Hematopoietic multipotent progenitor cell treated with erythropoietin and hydrocortisone succinate and interleukin-3 and kit ligand, for 15 days (in vitro differentiated cells): Measurements from ENCODE around the gene FSTL3.
"Not testable (repeated sequence)": the region's sequence is repeated elsewhere in the genome, so short reads cannot be mapped to it uniquely, and the experiment has no call there.

Experiments
- DNase-seq: peaks from one replicate; pipeline ENCODE4 v3.0.0-alpha.2; 2015; ENCODE audit warnings: low spot score

FSTL3 gene

DNA sequence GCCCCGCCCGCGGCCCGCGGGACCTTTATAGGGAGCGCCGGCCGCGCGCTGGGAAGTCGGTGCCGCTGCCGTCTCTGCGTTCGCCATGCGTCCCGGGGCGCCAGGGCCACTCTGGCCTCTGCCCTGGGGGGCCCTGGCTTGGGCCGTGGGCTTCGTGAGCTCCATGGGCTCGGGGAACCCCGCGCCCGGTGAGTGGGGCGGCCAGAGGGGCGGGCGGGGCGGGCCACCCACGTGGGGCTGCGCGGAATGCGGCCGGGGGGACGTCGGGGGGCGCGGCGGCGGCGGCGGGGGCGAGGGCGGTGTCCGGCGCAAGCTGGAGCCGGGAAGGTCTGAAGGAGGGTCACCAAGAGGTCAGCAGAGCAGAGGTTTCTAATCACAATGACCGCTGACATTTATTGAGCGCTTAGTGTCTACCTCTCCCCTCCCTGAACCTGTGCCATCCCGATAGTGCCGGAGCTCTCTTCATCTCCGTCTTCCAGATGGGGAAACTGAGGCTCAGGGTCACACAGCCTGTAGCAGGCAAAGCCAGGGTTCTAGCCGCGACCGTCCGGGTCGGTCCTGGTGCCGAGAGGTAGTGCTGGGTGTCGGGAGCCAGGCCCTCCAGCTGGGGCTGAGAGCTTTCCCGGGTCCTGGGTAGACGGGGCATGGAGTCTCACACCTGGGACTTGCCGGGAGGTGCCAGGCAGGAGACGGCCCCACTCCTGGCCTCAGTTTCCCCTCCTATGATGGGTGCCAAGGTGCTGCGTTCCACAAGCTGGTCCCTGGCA is at the start of gene FSTL3:
FSTL3 (plus strand) TSS at position 54 of the 767 bp plus-strand sequence; CDS start at position 86, 32 bp downstream.
- no peak for DNase-seq

DNA sequence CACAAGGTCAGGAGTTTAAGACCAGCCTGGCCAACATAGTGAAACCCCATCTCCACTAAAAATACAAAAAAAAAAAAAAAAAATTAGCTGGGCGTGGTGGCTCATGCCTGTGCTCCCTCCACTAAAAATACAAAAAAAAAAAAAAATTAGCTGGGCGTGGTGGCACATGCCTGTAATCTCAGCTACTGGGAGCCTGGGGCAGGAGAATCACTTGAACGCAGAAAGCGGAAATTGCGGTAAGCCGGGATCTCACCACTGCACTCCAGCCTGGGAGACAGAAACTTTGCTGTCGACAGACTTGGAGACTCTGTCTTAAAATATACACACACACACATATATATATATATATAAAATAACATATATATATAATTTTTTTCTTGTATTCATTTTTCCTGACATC is 49.6 kb upstream of the FSTL3 start:
- not testable (repeated sequence) for DNase-seq

DNA sequence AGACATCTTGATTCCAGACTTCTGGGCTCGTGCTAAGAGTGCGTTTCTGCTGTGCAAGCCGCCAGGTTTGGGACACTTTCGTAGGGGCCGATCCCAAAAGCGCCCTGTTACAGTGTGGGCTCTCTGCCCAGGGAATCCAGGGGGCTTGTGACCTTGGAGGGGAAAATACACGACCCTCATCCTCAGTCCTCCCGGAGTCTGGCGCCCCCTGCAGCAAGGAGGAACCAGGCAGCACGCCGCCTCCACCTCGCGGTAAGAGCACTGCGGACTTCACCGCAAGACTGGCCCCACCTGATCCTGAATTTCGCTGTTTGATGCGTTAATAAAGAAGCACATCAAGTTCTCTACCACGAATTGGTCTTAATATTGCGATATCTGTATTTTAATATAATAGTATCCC is 48.0 kb upstream of the FSTL3 start:
- peak; percentile 10 for DNase-seq

DNA sequence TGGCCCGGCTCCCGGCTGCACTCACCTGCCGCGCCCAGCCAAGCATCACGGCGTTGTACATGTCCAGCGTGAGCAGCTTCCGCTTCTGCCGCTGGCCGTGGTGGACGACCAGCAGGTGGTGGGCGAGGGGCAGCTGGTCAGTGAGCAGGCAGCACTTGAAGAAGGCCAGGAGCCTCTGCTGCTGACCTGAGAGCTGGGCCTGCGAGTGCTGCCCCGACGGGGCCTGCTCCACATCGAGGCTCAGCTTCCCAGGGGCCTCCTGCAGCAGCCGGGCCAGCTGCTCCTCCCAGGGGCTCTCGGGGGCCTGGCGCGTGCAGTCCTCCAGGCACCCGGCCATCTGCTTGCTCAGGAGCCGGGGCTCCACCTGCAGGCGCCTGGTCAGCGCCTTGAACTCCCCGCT is 46.7 kb upstream of the FSTL3 start:
- not testable (repeated sequence) for DNase-seq

DNA sequence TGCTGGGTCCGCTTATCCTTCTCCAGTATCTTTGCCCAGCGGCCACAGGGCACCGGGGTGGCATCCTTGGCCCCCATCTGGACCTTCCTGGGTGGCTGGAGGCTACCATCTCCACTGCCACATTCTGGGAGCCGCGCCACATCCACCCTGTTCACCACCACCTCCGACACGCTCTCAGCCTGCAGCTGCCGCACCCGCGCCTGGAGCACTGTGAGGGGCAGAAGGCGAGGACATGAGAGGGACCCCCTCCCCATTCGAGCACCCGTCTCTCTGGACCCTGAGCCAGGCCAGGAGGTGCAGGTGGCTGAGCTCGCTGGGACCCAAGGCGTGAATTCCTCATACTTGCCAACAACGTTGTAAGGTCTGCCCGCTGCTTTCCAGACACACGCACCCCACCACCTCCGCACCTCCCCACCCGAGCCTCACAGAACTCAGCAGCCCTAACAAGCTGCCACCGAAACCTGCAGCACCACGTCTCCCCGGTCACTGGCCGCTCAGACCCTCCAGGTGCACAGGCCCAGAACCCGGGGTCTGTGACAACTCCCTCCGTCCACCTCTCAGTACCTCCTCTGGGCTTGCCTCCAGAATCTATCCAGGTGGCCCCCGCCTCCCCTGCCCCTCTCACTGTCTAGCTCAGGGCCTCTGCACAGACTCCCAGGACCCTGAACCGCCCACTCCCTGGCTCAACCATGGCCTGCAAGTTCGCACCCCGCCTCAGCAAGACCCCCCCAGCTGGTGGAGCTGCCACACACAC is 46.1 kb upstream of the FSTL3 start:
- DNase-seq = no peak

DNA sequence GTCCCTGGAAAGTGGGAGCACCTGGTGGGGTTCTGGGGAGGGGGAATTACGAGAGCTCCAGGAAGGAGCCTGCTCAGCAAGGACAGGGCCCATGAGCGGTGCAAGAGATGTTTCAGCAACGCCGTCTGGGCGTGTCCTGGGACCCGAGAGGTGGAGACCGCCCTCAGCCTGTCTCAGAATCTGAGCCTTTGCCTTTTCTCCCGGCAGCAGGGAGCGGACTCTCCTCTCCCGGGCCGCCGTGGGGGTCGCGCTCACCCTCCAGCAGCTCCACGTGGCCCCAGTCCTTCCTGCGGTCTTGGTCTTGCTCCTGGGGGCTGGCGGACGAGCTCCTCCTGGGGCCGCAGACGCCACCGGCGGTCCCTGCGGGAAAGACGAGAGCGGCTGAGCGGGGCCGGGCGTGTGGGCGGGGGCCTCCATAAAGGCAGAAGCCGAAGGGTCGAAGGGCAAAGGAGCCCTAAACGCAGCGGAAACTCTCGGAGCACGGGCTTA is 43.6 kb upstream of the FSTL3 start:
- DNase-seq = peak; percentile 38

DNA sequence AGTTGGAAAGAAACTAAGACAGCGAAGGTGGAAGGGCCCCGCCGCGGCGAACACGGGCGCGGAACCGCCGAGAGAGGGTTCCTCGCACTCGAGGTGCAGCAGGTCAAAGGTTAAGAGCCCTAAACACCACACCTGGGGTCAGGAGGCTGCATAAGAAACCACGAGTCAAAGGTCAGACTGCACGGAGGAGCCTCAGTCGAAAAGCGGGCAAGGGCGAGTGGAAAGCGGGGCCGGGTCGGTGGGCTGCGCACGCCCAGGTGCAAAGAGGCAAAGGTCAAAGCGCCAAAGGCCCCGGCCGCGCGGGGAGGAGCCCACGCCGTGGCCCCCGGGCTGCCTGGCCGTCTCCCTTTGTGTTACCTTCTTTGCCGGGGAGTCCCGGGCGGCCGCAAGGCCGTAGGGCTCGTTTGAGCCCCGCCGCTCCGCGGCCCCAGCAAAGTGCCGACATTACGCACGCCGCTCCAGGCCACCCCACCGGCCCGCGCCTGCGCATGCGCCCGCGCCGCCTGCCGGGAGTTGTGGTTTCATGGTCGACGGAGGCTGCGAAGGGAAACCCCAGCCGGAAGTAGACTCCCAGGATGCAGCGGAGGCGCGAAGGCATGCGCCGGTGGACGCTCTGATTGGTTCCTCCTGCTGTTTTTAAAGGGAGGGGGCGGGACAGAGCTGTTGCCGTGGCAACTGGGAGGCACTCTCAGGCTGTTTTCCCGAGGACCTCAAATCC is 43.0 kb upstream of the FSTL3 start, which contains the start of gene POLRMT:
POLRMT (minus strand) TSS at position 470 of the 718 bp plus-strand sequence; CDS start at position 445, 25 bp downstream.
- DNase-seq = peak; percentile 99

DNA sequence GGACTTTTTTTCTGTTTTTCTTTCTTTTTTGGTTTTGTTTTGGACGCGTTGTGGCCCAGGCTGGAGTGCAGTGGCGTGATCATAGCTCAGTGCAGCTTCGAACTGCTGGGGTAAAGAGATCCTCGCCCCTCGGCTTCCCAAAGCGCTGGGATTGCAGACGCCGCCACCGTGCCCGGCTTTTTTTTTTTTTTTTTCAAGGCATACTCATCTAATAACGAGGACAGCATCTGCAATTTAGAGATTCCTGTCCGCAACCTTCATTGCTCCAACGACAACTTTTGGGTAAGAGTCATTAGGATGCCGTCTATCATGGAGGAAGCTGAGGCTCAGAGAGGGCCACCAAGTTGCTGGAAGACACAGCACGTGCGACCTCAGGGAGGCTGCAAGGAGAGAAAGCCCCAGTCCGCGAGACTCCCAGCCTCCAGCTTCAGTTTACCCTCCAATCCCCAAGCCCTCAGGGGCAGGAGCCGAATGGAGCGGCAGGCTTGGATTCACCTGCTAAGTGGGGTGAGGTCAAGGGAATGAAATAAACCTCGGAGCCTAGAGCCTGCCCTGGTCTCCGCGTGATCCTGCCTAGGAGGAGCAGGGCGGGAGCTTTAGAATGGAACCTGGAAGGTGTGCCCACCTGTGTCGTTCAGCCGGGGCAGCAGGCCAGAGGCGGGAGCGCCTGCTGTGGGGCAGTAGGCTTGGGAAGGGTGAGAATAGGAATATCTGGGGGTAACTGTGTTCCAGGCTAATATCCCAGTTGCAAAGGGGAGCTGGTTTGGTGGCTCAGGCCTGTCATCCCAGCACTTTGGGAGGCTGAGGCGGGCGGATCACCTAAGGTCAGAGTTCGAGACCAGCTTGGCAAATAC is 42.2 kb upstream of the FSTL3 start:
- no peak for DNase-seq

DNA sequence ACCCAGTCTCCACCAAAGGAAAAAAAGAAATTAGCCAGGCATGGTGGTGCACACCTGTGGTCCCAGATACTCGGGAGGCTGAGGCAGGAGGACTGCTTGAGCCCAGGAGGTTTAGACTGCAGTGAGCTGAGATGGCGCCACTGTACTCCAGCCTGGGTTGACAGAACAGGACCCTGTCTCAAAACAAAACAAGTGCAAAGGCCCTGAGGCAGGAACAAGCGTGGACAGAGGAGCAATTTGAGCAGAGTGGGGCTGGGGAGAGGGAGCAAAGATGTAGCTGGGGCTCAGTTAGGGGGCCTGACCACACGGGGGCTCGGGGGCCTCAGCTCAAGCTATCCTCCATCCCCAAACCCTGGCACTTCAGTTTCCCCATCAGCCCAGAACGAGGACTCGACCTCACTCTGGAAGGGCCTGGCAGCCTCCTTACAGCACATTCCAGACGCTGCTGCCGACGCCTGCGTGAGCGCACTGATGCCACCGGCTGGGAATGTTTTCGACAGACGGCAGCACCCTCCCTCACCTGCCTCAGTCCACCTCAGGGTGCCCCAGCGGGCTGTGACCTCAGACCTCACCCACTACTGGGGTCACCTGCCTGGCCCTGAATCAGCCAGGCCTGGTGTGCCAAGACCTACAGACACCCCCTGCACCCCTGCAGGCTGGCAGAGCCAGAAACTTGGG is 41.1 kb upstream of the FSTL3 start:
- no peak for DNase-seq

DNA sequence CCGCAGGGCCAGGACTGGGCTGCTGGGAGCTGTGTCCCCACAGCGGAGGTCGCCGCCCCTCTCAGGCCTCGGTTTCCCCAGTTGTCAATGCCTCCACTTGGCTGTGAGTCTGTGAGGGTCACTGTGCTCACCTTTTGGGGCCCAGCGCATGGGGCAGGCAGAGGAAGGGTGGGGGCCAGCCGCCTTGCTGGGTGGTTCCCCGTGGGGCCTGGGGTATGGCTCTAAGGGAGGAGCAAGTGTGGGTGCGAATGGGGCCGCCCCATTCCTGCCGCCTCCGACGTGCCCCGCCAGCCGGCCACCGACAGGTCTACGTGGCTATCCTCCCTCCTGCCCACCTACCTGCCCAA is 37.3 kb upstream of the FSTL3 start:
- DNase-seq = no peak

DNA sequence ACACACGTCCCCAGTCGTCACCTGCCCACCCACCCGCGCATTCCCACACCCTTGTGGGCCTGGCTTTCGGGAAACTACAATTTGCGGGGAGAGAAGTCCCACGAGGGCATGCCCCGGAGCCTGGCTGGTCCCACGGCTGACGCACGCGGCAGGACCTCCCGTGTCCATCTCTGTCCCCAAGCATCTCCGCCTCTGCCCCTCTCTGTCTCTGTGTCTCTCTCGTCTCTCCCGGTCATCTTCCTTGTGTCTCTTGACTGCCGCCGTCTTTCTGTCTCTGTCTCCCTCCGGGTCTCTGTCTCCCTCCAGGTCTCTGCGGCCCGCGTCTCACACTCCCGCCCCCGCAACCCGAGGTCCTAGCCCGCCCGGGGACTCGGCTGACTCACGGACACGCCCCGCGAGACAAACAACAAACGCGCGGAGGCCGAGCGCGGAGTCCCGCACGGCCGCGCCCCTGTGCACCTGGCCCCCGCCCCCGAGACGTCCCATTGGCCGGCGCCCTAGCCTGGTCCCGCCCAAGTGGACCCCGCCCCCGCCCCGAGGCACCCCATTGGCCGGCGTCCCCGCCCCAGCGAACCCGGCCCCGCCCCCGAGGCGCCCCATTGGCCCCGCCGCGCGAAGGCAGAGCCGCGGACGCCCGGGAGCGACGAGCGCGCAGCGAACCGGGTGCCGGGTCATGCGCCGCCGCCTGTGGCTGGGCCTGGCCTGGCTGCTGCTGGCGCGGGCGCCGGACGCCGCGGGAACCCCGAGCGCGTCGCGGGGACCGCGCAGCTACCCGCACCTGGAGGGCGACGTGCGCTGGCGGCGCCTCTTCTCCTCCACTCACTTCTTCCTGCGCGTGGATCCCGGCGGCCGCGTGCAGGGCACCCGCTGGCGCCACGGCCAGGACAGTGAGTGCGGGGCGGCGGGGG is 36.7 kb upstream of the FSTL3 start, which contains the start of gene FGF22:
FGF22 (plus strand) TSS at position 627 of the 908 bp plus-strand sequence; CDS start at position 674, 47 bp downstream.
- DNase-seq = peak; percentile 94

DNA sequence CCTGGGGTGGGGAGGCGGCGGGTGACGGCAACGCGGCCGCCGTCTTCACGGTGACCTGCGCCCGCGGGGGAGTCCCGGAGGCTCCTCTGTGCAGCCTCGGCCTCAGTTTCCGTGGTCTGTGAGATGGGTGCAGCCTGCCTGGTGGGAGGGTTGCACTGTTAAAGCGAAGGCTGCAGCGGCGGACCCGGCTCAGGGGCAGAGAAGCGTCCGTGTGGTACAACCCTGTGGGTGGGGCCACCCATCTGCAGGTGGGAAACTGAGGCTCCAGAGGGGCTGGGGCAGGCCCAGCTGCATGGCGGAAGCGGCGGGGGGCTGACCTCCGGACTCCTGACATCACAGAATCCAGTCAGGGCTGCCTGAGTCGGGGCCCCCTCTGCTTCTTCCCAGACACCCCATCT is 36.0 kb upstream of the FSTL3 start:
- no peak for DNase-seq

DNA sequence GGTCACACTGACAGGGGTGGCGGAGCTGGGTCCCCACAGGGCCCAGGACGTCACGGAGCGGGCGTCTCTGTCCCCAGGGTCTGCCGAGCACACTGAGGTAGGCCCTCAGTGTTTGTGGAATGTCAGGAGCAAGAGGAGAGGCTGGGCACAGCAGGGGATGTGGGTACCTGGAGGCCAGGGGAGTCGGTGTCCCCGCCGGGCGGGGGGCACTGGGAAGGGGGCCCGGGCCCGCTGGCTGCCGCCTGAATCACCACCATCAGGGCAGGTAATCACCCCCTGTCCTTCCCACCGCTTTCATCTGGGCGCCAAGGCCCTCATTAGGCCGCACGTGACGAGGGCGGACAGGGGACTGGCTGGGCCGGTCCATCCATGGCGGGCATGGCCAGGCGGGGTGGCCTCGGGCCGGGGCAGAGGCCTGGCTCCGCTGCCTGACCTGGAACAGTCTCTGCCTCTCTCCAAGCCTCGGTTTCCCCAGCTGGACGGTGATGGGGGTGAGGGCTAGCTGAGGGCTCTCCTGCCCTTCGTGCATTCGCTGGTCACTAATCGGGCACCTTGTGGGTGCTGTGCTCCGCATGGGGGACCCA is 35.5 kb upstream of the FSTL3 start:
- no peak for DNase-seq

DNA sequence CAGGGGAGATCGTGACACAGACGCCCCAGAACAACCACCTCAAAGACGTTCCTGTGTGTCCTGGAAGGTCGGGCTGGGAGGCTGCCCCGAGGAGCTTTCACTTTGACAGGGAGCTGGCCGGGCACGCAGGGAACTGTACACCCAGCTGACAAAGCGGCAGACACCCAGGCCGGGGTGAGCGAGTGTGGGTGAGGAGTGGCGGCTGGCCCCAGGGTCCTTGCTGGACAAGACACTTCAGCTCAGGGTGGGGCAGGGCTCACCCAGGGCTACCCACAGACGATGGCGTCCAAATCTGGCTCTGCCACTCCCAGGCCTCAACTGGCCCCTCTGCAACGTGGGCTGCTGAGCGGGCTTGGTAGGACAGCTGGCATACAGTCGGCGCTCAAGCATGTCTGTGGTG is 34.5 kb upstream of the FSTL3 start:
- no peak for DNase-seq

DNA sequence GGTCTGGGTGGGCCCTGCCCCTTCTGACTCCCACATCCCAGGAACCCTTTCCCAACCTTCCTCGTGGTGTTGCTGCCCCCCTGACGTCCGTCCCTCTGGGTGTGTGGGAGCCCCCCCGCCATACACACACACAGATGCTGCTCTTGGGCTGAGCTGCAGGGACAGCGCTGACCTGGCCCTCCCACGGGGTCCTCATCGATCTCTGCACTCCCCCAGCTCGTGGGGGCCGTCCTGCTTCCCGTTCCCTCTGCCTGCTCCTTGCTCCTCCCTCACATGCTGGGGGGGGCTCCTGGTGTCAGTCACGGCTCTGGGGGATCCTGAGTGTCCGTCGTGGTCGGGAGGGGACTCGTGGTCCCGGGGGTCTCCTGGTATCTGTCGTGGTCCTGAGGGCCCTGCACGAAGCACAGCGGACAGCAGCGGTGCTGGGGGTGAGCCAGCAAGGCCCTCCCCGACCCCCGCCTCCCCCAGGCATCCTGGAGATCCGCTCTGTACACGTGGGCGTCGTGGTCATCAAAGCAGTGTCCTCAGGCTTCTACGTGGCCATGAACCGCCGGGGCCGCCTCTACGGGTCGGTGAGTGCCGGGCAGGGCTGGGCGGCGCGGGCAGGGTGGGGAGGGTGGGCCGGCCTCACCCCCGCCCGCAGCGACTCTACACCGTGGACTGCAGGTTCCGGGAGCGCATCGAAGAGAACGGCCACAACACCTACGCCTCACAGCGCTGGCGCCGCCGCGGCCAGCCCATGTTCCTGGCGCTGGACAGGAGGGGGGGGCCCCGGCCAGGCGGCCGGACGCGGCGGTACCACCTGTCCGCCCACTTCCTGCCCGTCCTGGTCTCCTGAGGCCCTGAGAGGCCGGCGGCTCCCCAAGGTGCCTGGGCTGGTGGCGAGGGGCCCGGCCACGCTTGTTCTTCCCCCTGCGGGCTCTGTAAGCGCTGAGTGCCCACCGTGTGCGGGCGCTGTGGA is 33.1 kb upstream of the FSTL3 start:
- no peak for DNase-seq

DNA sequence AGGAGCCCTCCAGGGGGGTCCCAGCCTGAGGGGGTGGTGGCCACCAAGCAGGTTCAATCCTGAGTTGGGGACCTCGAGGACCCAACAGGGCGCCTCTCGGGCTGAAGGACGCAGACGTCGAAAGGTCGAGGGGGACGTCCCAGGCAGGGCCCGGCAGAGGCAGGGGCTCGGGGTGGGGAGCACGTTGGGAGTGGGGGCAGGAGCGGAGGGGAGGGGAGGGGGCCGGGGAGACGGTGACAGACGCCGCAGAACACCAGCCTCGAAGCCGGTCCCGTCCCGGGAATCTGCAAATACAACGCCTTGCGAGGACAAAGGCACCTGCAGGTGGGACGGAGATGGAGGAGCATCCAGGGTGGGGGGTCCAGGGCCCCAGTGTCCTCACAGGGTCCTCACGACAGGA is 32.5 kb upstream of the FSTL3 start:
- no peak for DNase-seq

DNA sequence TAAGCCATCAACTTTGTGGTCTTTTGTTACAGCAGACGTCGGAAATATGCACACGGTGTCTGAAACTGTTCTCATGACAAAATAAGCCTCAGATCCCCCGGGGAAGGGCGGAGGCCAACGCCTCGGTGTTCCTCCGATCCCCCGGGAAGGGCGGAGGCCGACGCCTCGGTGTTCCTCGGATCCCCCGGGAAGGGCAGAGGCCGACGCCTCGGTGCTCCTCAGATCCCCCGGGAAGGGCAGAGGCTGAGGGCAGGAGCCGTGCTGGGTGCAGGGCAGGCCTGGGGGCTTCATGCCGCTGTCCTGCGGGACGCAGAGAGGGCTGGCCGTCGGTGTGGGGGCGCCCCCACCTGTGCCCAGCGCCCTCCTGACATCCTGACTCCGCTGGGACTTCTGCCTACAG is 31.8 kb upstream of the FSTL3 start:
- no peak for DNase-seq

DNA sequence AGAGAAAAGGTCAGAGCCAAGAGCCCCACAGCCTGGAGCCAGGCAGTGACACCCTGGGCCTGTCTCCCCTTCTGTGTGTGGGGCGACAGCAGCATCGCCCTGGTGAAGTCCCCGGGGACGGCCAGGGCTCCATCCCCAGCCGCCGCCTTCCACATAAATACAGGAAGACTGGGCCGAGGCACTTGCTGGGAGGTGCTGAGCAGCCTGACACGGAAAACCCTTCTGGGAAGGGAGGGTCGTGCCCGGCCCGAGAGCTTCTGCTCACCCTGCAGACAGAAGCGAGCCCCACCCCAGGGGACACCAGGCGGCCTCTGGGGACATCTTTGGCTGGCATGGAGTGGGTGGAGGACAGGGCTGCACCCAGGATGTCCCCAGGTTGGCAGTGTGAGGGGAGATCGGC is 31.4 kb upstream of the FSTL3 start:
- no peak for DNase-seq
